HepG2 (cell line): Measurements from ENCODE around the gene CDCA4. TPM values are rescaled to one million over a fixed set of nuclear protein-coding genes. Genes with fewer than 3 reads are reported as not detected.

ENCODE experiments used
- ARID4A ChIP-seq: sonication (generic); formaldehyde crosslinking; IDR thresholded peaks from 2 replicates; pipeline ENCODE4 v1.5.0; 2020; ENCODE audit warnings: mild to moderate bottlenecking, missing genetic modification reagents, borderline replicate concordance
- BCL3 ChIP-seq: sonication (generic); formaldehyde crosslinking; IDR thresholded peaks from 2 replicates; pipeline ENCODE4 v1.5.1; 2020; ENCODE audit warnings: mild to moderate bottlenecking, missing genetic modification reagents, moderate library complexity
- CERS6 ChIP-seq: sonication (generic); formaldehyde crosslinking; IDR thresholded peaks from 2 replicates; pipeline ENCODE4 v1.5.0; 2020; ENCODE audit warnings: missing genetic modification reagents
- ESRRA ChIP-seq: sonication (generic); formaldehyde crosslinking; IDR thresholded peaks from 2 replicates; pipeline ENCODE4 v1.5.1; 2020; ENCODE audit warnings: mild to moderate bottlenecking, low read depth, missing genetic modification reagents
- FOXC1 ChIP-seq: sonication (generic); formaldehyde crosslinking; IDR thresholded peaks from 2 replicates; pipeline ENCODE4 v1.8.0; 2022; ENCODE audit warnings: mild to moderate bottlenecking, missing genetic modification reagents, borderline replicate concordance
- FOXO4 ChIP-seq: sonication (generic); formaldehyde crosslinking; conservative IDR thresholded peaks from 2 replicates; pipeline ENCODE4 v1.8.1; 2023; ENCODE audit warnings: missing genetic modification reagents
- GPN1 ChIP-seq: sonication (generic); formaldehyde crosslinking; IDR thresholded peaks from 2 replicates; pipeline ENCODE4 v1.5.1; 2020; ENCODE audit warnings: missing genetic modification reagents, borderline replicate concordance
- KDM1A ChIP-seq: IDR thresholded peaks from 2 replicates; pipeline ENCODE4 v1.6.1; 2016; ENCODE audit warnings: missing compliant biosample characterization
- NRL ChIP-seq: sonication (generic); formaldehyde crosslinking; IDR thresholded peaks from 2 replicates; pipeline ENCODE4 v1.5.0; 2020; ENCODE audit warnings: missing genetic modification reagents, mild to moderate bottlenecking, moderate library complexity, borderline replicate concordance
- PHF8 ChIP-seq: sonication (generic); formaldehyde crosslinking; IDR thresholded peaks from 2 replicates; pipeline ENCODE4 v1.5.0; 2020; ENCODE audit warnings: missing genetic modification reagents
- PLSCR1 ChIP-seq: sonication (generic); formaldehyde crosslinking; IDR thresholded peaks from 2 replicates; pipeline ENCODE4 v1.5.0; 2020; ENCODE audit warnings: missing genetic modification reagents, mild to moderate bottlenecking, borderline replicate concordance
- RARG ChIP-seq: sonication (generic); formaldehyde crosslinking; IDR thresholded peaks from 2 replicates; pipeline ENCODE4 v1.4.0; 2020; ENCODE audit warnings: low read depth, mild to moderate bottlenecking, missing genetic modification reagents
- SALL1 ChIP-seq: sonication (generic); formaldehyde crosslinking; IDR thresholded peaks from 2 replicates; pipeline ENCODE4 v1.8.0; 2022; ENCODE audit warnings: mild to moderate bottlenecking, missing genetic modification reagents
- SIN3B ChIP-seq: fragments of 150-350 bp; IDR thresholded peaks from 2 replicates; pipeline ENCODE4 v1.6.1; 2014; ENCODE audit warnings: low read length
- TGIF2 ChIP-seq: IDR thresholded peaks from 2 replicates; pipeline ENCODE4 v1.6.1; 2016; ENCODE audit warnings: control low read depth, missing compliant biosample characterization
- ZBTB1 ChIP-seq: sonication (generic); formaldehyde crosslinking; IDR thresholded peaks from 2 replicates; pipeline ENCODE4 v1.4.0; 2020; ENCODE audit warnings: missing genetic modification reagents, borderline replicate concordance
- ZNF710 ChIP-seq: sonication (generic); formaldehyde crosslinking; IDR thresholded peaks from 2 replicates; pipeline ENCODE4 v1.5.0; 2020; ENCODE audit warnings: mild to moderate bottlenecking, missing genetic modification reagents, borderline replicate concordance
- polyA plus RNA-seq, 8 experiments: library from polyadenylated mRNA; depleted of rRNA in 3 of 8; stranded (reverse) in 7 of 8; unstranded in 1 of 8; fragments of >200 nt; fragmentation: Illumina TruSeq in 4 of 8; extraction: Trizol in 4 of 8; gene quantifications; 2 replicates each; pipeline versions ENCODE4 v1.2.1 to v1.2.3, GENCODE V29; 2011 to 2016; ENCODE audit warnings: low read depth in 4 of 8, missing spikeins in 1 of 8, mixed read lengths in 1 of 8; ENCODE audit not compliant: insufficient read depth in 1 of 8
- total RNA-seq, 5 experiments: library from RNA; depleted of rRNA; stranded (reverse); fragments of >200 nt; fragmentation: Illumina TruSeq; extraction: Trizol; gene quantifications; 2 replicates each; pipeline ENCODE4 v1.2.3, GENCODE V29; 2016; ENCODE audit warnings: low read depth in 1 of 5

The CDCA4 gene
- total and polyA plus RNA-seq, 2 of the 13 experiments (the other 11 are each of a cell fraction or from before 2014, with no cell fraction given): 19.7 to 43.1 TPM

- TF ChIP-seq ARID4A (peak; percentile 29), CERS6 (CRISPR knock-in tag) (no peak), PHF8 (no peak), KDM1A (CRISPR knock-in tag) (no peak), PLSCR1 (no peak), ZBTB1 (no peak), SIN3B (no peak), GPN1 (CRISPR knock-in tag) (no peak), TGIF2 (CRISPR knock-in tag) (no peak), SALL1 (CRISPR knock-in tag) (peak; percentile 6; the same call in 1 of the 2 replicates), FOXO4 (no peak), BCL3 (CRISPR knock-in tag) (no peak), ESRRA (CRISPR knock-in tag) (no peak; the same call in 1 of the 2 replicates), RARG (no peak), NRL (CRISPR knock-in tag) (peak; percentile 49; the same call in 1 of the 2 replicates), FOXC1 (CRISPR knock-in tag) (0 out of 2 replicates have a peak, but pooled peaks have one; percentile 32), ZNF710 (CRISPR knock-in tag) (0 out of 2 replicates have a peak, but pooled peaks have one; percentile 26)
Observed at GRCh38 chr14:104978746-104979691, 41.9 kb downstream of the CDCA4 start (continued).
